Osteoblast (primary cell): ENCODE results near the gene ERBB4. TPM values are rescaled to one million over a fixed set of nuclear protein-coding genes. Genes with fewer than 3 reads are reported as not detected.

Source experiments
- DNase-seq: peaks from one replicate; pipeline ENCODE4 v3.0.0; 2011; ENCODE audit warnings: low spot score, mixed read lengths; ENCODE audit not compliant: insufficient read length; ENCODE audit errors: missing footprints
- H2AFZ ChIP-seq: 2 replicates; pipeline ENCODE4 v1.6.0; 2011; ENCODE audit warnings: mild to moderate bottlenecking, low read length
- H3K27ac ChIP-seq: 2 replicates; pipeline ENCODE4 v1.5.1; 2011; ENCODE audit warnings: mild to moderate bottlenecking, low read depth, low read length, moderate library complexity
- H3K27me3 ChIP-seq: 2 replicates; pipeline ENCODE4 v1.6.0; 2012; ENCODE audit warnings: mild to moderate bottlenecking, control low read depth, inconsistent platforms, low read length, moderate library complexity; ENCODE audit not compliant: insufficient read depth
- H3K36me3 ChIP-seq: 2 replicates; pipeline ENCODE4 v1.5.1; 2011; ENCODE audit warnings: mild to moderate bottlenecking, low read length, control low read depth, moderate library complexity; ENCODE audit not compliant: insufficient read depth
- H3K4me1 ChIP-seq: 2 replicates; pipeline ENCODE4 v1.5.1; 2011; ENCODE audit warnings: mild to moderate bottlenecking, low read length, control low read depth, moderate library complexity; ENCODE audit not compliant: insufficient read depth
- H3K4me2 ChIP-seq: 2 replicates; pipeline ENCODE4 v1.6.0; 2011; ENCODE audit warnings: mild to moderate bottlenecking, low read length; ENCODE audit not compliant: insufficient read depth
- H3K4me3 ChIP-seq: fragments of 200-600 bp; sonication (generic); 3 replicates; pipeline ENCODE4 v1.5.1; 2012; ENCODE audit warnings: mild to moderate bottlenecking, low read length, inconsistent platforms; ENCODE audit not compliant: insufficient read depth
- H3K79me2 ChIP-seq: 2 replicates; pipeline ENCODE4 v1.6.0; 2012; ENCODE audit warnings: mild to moderate bottlenecking, low read length, control low read depth, inconsistent platforms; ENCODE audit not compliant: insufficient read depth
- H3K9me3 ChIP-seq: 2 replicates; pipeline ENCODE4 v1.5.1; 2011; ENCODE audit warnings: low read depth, low read length, control low read depth
- H4K20me1 ChIP-seq: 2 replicates; pipeline ENCODE4 v1.6.0; 2012; ENCODE audit warnings: mild to moderate bottlenecking, low read length, control low read depth; ENCODE audit not compliant: insufficient read depth
- total RNA-seq: library from RNA; depleted of rRNA; stranded (reverse); fragments of >200 nt; gene quantifications from 2 replicates; pipeline ENCODE4 v1.2.3, GENCODE V29; 2012
- TF ChIP-seq, protein P1 (sequence below): IDR thresholded peaks from 2 replicates; pipeline ENCODE4 v1.5.1; 2011; ENCODE audit warnings: mild to moderate bottlenecking, low read depth, low read length, moderate library complexity; ENCODE audit errors: extremely low read depth

ERBB4 gene
- total RNA-seq, 1 donor, result under 0.01 TPM

DNA sequence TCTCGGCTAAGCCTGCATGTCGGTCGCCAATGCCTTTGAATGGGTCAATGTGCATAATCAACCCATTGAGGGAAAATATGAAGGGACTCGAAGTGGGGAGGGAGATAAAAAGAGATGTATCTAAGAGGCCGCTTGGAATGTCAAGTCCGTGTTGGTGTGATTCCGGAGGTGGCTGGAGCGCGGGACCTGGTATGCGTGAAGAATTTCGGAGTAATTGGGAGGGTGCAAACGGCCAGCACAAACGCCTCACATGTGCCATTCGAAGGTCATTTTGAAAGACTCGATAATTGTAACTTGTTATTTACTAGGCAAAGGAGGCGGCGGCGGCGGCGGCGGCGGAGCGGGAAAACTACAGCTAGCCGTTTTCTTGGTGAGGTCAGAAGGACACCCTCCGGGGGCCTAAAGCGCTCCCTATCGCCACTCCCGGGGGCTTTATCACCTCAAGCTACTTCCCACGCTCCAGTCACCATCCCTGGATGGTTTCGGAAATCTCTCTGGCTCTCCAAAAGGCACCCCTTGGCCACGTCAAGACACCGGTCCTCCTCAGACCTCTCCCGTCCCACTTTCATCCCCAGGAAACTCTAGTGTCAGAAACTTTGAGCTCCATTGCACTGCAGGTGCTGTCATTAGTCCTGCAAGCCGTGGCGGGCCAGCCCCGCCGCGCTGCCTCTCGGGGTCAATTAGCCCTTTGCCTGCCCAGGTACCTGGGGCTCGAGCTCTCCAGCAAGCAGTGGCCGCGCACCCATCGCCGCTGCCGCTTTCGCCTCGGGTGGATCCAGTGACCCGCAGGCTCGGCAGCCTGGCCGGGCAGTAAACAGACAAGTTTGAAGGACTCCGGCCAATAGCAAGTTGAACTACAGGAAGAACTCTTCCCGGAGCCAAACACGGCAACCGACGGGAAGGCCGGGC is 1.5 kb downstream of the ERBB4 start:
- H3K36me3 ChIP-seq, result no peaks in the 10 kb centered on the region
- peak overlapping the region; percentile 88 for H3K4me2 ChIP-seq
- H3K27ac ChIP-seq, result no peak overlapping the region
- peak overlapping the region; percentile 72 for H3K4me3 ChIP-seq
- H3K9me3 ChIP-seq, result no peaks in the 10 kb centered on the region
- H3K79me2 ChIP-seq, result no peaks in the 10 kb centered on the region
- H4K20me1 ChIP-seq, result no peaks in the 10 kb centered on the region
- TF ChIP-seq, protein P1, sequence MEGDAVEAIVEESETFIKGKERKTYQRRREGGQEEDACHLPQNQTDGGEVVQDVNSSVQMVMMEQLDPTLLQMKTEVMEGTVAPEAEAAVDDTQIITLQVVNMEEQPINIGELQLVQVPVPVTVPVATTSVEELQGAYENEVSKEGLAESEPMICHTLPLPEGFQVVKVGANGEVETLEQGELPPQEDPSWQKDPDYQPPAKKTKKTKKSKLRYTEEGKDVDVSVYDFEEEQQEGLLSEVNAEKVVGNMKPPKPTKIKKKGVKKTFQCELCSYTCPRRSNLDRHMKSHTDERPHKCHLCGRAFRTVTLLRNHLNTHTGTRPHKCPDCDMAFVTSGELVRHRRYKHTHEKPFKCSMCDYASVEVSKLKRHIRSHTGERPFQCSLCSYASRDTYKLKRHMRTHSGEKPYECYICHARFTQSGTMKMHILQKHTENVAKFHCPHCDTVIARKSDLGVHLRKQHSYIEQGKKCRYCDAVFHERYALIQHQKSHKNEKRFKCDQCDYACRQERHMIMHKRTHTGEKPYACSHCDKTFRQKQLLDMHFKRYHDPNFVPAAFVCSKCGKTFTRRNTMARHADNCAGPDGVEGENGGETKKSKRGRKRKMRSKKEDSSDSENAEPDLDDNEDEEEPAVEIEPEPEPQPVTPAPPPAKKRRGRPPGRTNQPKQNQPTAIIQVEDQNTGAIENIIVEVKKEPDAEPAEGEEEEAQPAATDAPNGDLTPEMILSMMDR, result no peak
- H2AFZ ChIP-seq, result peak overlapping the region; percentile 49
- peak; percentile 66 for DNase-seq
- peaks cover 12% of the 10 kb centered on the region for H3K4me1 ChIP-seq
- peaks cover 43% of the 10 kb centered on the region for H3K27me3 ChIP-seq

DNA sequence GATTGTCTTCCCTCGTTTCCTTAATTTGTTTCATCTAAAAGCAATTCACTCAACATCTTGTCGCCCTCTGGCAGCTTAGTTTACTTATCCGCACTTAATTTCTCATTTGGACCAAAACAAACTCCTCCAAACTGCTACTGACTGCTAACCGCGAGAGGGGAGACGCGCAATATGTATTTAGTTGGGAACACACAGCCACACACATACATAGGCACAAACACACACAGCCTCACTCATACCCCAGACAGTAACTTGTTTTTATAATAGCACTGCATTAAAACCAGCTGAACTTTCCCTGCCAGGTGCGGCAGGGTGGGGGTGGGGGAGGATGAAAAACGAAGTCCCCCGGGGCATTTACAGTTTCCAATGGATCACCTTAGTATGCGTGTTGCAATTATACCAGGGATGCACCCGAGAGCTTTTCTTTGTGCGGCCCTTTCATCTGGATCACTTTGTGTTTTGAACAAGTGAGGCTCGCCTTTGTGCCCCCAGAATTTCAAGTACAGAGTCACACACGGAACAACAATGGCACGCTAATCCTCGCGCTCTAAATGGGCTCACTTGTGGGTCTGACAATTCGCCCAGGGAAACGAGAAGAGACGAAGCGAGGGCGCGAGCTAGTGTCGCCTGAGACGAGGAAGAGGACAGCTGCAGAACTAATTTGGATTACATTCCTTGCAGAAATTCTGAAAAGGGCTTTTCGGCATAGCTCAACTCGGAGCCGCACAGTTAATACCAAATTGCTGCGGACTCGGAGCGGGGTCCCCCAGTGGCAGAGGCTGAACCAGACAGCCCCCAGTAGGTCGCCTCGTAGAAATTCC is 2.4 kb downstream of the ERBB4 start:
- Histone ChIP-seq H4K20me1 (no peaks in the 10 kb centered on the region), H3K36me3 (no peaks in the 10 kb centered on the region), H2AFZ (peak overlapping the region; percentile 49), H3K9me3 (no peaks in the 10 kb centered on the region), H3K4me1 (peaks cover 12% of the 10 kb centered on the region), H3K4me3 (peak overlapping the region; percentile 72), H3K27me3 (peaks cover 43% of the 10 kb centered on the region), H3K27ac (no peak overlapping the region), H3K4me2 (peak overlapping the region; percentile 88), H3K79me2 (no peaks in the 10 kb centered on the region)
- TF ChIP-seq, protein P1, result no peak
- DNase-seq, result peak; percentile 59

DNA sequence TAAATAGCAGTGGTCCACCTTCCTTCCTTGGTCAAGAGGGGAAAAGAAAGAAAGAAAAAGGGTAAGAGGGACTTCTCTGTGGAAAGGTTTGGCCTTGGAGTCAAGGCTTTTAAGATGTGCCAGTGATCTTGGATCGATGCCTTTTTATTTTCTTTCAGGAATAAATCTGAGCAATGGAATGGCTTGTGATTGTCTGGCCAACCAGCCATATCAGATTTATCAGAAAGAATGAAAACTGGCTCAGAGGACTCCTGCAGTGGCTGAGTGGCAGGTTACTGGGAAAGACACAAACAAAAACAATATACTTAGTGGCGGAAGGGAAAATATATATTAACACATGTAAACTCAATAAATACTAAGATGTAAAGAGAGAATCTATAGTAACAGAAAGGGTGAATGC is 4.3 kb downstream of the ERBB4 start:
- peak; percentile 11 for DNase-seq
- Histone ChIP-seq H3K27ac (no peak overlapping the region), H3K4me3 (no peak overlapping the region), H3K79me2 (no peaks in the 10 kb centered on the region), H2AFZ (no peak overlapping the region), H3K4me2 (no peak overlapping the region), H3K36me3 (no peaks in the 10 kb centered on the region), H4K20me1 (no peaks in the 10 kb centered on the region), H3K27me3 (peaks cover 43% of the 10 kb centered on the region), H3K4me1 (peaks cover 12% of the 10 kb centered on the region), H3K9me3 (no peaks in the 10 kb centered on the region)
- TF ChIP-seq, protein P1, result no peak

DNA sequence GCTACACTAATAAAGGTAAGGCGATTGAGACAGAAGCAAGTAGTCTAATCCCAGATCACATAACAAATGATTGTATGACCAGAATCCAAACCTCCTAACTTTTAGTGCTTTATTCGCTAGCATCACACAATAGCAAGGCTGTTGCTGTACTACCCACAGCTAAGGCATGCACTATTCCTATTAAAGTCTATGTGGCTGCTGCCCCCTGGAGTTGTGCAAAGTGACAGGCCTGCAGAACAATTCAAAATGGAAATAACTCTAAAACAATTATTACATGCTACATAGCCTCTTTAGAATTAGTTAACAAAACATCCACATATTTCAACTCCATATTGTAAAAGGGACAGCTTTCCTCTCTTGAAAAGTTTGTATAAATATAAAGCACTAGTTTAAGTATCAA is 6.0 kb downstream of the ERBB4 start:
- Histone ChIP-seq H2AFZ (no peak overlapping the region), H3K9me3 (no peaks in the 10 kb centered on the region), H4K20me1 (no peaks in the 10 kb centered on the region), H3K79me2 (no peaks in the 10 kb centered on the region), H3K36me3 (no peaks in the 10 kb centered on the region), H3K4me1 (peaks cover 5% of the 10 kb centered on the region), H3K27me3 (peaks cover 31% of the 10 kb centered on the region), H3K4me3 (no peak overlapping the region), H3K4me2 (no peak overlapping the region), H3K27ac (no peak overlapping the region)
- TF ChIP-seq, protein P1, result no peak
- no peak for DNase-seq
